ENCODE measurements around the gene KRT80.
A peak's percentile ranks its signal among the peaks of the same experiment; 100 is the strongest.

KRT80 gene

DNA sequence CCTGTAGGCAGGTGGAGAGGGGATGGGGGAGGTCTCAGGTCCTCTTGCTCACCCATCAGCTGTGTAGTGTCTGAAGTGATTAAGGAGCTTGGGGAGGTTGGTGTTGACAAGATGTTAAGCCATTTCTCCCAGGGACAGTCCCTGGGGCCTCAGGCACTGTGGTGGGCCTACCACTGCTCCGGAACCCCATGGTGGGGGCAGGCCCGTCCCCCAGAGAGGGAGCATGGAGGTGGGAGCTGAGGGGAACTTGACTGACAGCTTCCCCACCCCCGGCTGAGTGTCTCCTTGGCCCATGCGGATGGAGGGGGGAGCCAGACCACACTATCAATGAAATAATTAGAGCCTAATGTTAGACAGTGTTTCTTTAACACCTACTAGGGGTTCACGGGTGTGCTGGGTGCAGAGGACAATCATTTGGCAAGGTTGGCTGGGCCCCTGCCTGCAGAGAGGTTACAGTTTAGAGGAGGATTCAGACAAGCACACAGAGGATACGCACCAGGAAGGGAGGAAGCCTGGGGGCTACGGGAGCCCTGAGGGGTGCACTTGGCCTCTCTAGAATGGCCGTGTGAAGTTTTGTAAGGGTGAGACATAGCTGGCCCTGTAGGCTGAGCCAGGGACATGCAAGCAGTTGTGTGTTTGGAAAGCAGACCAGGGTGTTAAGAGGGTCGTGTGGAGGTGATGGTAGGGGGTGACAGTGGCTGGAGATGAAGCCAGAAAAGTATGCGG, 19.3 kb upstream of the KRT80 start:
- no peak for DNase-seq (ENCODE audit: low read depth)

- no peak for DNase-seq (ENCODE audit: low read depth)
These were observed 18.5 kb upstream of the KRT80 start for GRCh38 chr12:52210186-52210924.

- no peak for DNase-seq (ENCODE audit: low read depth)
These were observed 17.5 kb upstream of the KRT80 start for GRCh38 chr12:52209321-52209720.

- DNase-seq (ENCODE audit: low read depth), result no peak
These were observed 16.8 kb upstream of the KRT80 start for GRCh38 chr12:52208424-52209165.

GRCh38 chr12:52207895-52208294, 16.1 kb upstream of the KRT80 start:
- DNase-seq (ENCODE audit: low read depth), result no peak

DNA sequence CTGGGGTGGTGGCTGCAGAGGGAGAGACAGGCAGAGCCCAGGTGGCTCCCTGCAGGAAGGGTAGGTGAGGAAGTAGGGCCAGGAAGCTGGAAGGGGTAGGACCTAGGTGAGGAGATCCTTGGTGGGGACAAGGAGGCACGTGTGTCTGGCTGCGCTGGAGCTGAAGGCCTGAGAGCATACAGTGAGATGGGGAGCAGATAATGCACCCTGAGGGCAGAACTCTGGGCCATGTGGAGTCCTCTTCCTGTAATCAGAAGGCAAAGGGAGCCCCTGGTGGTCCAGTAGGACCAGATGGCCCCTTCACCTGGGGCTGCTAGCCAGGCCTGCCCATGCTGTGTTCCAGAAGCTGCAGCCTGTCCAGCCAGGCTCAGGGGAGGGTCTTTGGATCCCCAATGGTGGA, 15.3 kb upstream of the KRT80 start:
- DNase-seq (ENCODE audit: low read depth), result no peak

- no peak for DNase-seq (ENCODE audit: low read depth)
These were observed 14.7 kb upstream of the KRT80 start for GRCh38 chr12:52206304-52207040.

- no peak for DNase-seq (ENCODE audit: low read depth)
These were observed 13.9 kb upstream of the KRT80 start for GRCh38 chr12:52205612-52206303.

DNA sequence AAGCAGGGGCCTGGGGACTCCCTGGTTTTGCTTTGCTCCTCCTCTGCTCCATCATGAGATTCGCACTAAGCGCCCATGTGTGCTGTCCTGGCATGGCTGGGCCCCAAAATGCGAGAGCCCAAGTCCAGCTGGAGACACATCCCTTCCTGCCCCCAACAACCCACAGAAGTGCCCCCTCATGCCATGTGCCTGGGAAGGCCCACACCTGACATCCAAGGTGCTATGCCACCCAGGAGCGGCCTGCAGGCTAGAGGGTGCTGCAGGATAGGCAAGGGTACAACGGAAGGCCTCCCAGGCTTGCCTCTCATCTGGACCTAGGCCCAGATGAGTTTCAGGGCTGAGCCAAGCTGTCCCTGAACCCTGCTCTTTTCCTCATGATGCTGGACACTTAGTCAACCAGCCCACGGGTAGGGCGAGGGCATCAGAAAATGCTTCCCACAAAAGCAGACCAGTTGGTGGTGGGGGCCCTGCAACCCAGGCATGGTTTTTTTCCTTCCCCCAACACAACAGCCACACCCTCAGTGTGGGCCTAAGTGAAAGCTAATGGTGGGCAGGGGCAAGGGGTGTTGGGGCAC, 13.2 kb upstream of the KRT80 start:
- DNase-seq (ENCODE audit: low read depth), result no peak

DNA sequence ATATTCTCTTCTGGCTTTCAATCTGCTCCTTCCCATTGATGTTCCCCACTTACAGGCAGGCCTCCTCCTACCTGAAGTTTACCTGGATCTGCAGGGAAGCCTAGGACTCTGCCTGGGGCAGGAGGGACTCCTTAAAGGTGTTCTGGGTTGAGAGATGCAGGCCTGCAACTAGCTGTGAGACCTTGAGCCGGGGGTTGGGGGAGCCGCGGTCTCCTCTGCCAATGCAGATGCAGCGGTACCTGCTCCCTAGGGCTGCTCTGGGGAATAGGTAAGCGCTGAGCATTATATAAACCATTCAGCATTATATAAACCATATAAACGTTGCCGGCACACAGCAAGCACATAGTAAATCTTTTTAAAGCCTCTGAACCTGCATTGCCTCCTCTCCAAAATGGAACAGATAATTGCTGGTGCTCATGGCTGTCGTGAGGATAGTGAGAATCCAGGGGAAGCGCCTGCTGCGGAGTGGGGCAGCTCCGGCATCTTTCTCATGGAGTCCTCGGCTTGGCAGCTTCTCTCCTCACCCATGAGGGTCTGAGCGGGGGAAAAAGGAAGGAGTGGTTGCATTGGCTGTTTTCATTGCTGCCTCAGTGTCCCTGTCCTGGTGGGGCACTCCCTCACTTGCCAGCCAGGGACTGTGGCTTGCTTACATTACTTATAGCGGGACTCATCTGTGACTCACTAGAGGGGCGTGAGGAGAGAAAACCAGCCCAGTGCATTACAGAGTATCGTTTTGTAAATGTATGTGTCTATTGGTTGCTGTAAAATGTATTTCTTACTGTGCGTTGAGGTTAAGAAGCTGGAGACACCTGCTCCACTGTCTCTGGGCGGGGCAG, 12.5 kb upstream of the KRT80 start:
- DNase-seq (ENCODE audit: low read depth), result no peak

DNA sequence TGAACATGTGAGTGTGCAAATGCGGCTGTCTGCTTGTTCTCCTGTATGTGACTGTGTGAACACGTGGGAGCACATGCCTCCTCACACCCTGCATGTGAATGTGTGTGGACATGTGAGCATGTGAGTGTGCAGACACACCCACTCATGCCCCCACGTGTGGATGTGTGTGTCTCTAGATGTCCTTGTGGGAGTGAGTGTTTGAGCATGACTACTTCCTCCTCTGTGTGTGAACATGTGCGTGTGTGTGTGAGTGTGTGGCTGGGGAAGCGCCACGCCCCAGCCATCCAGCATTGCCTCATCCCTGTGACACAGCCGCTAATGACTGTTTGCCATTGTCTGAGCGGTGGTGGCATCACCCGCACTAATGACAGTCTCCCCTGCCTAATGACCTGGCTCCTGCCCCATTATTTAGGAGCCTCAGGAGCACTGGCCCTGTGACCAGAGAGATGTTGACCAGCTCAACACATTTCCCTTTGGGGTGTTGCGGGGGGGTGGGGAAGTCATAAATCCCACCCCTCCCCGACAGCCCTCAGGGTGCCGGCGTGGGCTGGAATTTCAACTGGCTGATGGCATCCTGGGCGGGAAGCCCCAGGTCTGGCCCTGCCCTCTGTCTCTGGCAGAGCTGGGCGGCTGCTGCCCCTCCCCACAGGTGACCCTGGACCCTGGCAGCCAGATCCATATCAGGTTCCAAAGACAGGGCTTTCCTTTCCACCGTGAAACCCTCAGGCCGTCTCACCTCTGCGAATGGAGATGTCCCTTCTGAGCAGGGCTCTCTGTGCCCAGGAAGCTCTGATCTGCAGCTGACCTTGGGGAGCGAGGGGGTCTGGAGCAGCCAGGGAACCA, 11.5 kb upstream of the KRT80 start:
- peak; percentile 20 for DNase-seq (ENCODE audit: low read depth)

DNA sequence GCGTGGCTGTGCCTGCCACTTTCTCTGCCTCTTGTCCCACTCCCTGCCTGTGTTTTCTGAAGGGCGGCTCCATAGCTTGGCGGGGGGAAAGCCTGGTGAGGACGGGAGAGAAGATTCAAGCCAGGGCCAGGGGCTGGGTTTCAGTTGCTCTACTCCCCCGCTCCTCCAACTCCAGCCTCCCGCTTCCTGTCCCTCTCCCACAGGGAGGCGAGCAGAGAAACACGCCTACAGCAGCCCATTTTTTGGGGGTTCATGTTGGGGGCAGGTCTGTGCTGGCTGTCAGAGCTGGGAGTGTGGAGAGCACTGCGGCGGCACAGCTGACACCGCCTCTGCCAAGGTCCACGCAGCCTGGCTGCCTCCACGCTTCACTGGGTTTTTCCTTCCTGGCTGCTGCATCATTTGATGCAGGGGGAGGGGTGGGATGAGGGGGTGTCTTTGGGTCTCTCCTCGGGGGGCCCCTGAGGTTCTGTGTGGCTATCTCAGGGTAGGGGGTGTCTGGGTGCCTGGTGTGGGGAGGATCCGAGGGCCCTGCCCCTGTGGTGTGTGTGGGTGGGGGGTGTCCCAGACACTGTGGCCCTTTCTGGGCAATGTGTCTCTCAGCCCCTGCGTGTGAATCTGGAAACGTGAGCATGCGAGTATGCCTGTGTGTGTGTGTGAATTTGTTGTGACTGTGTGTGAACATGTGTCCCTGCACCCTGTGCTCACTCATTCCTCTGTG, 10.7 kb upstream of the KRT80 start:
- DNase-seq (ENCODE audit: low read depth), result no peak

DNA sequence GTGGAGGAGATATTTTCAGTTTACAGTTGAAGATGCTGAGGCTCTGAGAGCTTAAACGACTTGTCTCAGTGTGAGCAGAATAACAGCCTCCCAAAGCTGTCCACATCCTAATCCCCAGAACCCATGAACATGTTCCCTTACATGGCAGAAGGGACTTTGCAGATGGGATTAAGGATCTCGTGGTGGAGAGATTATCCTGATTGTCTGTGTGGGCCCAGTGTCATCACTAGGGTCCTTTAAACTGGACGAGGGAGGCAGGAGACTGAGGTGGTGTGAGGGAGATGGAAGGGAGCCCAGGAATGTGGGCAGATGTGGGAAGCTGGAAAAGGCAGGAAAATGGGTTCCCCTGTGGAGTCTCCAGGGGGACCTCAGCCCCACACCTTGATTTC, 9.6 kb upstream of the KRT80 start:
- DNase-seq (ENCODE audit: low read depth), result no peak

GRCh38 chr12:52200781-52201450, 9.1 kb upstream of the KRT80 start:
- no peak for DNase-seq (ENCODE audit: low read depth)

DNA sequence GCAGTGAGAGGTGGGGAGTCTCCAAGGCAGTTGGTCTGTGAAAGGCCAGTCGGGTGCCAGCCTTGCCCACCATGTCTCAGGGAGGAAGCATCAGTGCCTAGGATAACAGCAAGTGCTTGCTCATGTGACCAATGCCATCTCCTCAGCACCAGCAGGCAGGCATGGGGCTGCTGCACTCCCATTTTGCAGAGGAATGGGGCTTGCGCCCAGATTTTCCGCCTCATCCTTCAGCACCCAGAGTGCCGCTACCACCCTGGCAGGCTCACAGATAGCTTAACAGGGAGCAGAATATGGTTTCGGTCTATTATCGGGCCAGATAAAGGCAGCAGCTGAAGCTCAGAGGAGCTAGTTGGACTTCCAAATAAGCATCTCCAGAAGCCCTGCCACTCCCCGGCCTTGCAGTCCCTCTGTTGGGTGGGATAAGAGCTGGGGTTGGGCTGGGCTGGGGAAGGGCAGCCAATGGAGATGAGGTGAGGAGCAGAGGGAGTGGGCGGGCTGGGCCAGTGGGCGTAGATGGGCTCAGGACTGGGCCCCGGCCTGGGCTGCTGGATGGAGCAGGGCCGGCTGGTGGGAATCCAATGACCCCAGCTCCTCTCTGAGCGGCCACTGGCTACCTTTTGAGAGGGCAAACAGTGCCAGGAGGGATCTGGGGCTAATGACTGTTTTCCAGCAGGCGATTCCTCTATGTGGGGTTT, 8.4 kb upstream of the KRT80 start:
- no peak for DNase-seq (ENCODE audit: low read depth)

DNA sequence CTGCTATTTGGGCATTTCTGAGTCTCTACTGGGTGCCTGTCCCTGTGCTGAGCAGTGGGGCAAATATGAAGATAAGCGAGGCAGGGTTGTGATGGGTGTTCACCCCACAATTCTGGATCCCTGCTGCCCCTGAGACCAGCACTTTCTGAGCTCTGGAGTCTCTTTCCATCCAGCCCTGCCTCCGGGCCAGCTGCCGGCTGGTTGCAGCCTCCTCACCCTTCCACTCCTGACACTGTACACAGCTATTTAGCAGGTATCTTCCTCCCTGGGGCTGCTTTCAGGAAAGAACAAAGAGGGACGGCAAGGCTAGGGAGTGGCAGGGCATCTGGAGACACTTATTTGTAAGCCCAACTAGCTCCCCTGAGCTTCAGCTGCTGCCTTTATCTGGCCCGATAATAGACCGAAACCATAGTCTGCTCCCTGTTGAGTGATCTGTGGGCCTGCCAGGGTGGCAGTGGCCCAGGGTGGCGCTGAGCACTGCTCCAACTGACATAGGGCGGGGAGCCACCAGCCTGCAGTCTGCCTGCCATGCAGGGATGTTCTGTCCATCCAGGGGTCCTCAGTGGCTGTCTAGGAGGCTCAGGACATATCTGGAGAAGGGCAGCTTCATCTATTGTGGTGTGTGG, 7.6 kb upstream of the KRT80 start:
- DNase-seq (ENCODE audit: low read depth), result no peak
